Smooth muscle cell (in vitro differentiated cells): Measurements from ENCODE around the gene TMEM37. TPM values are rescaled to one million over a fixed set of nuclear protein-coding genes. Genes with fewer than 3 reads are reported as not detected.

Source experiments
- DNase-seq: peaks from one replicate; lab custom pipeline; 2025; ENCODE audit not compliant: unreplicated experiment; lab: John Stamatoyannopoulos, UW
- H2AFZ ChIP-seq: fragments of 200-600 bp; sonication (generic); 2 replicates; pipeline ENCODE4 v1.6.0; 2016; ENCODE audit warnings: antibody characterized with exemption, low read depth, mild to moderate bottlenecking
- H3F3A ChIP-seq: fragments of 200-600 bp; sonication (generic); 2 replicates; pipeline ENCODE4 v1.6.0; 2017; ENCODE audit warnings: antibody characterized with exemption, low read depth
- H3K27ac ChIP-seq: fragments of 200-600 bp; sonication (generic); 2 replicates; pipeline ENCODE4 v1.5.1; 2016; ENCODE audit warnings: low read depth, mild to moderate bottlenecking
- H3K27me3 ChIP-seq: fragments of 200-600 bp; sonication (generic); 2 replicates; pipeline ENCODE4 v1.6.1; 2016; ENCODE audit warnings: low read depth, mild to moderate bottlenecking
- H3K36me3 ChIP-seq: fragments of 200-600 bp; sonication (generic); 2 replicates; pipeline ENCODE4 v1.5.1; 2016; ENCODE audit warnings: low read depth
- H3K4me1 ChIP-seq: fragments of 200-600 bp; sonication (generic); 2 replicates; pipeline ENCODE4 v1.5.1; 2016; ENCODE audit warnings: low read depth
- H3K4me2 ChIP-seq: fragments of 200-600 bp; sonication (generic); 2 replicates; pipeline ENCODE4 v1.6.0; 2016; ENCODE audit warnings: mild to moderate bottlenecking
- H3K4me3 ChIP-seq: fragments of 200-600 bp; sonication (generic); 2 replicates; pipeline ENCODE4 v1.5.1; 2016; ENCODE audit warnings: mild to moderate bottlenecking
- H3K79me2 ChIP-seq: fragments of 200-600 bp; sonication (generic); 2 replicates; pipeline ENCODE4 v1.6.0; 2016; ENCODE audit warnings: low read depth, mild to moderate bottlenecking
- H3K9ac ChIP-seq: fragments of 200-600 bp; sonication (generic); 2 replicates; pipeline ENCODE4 v1.6.0; 2016; ENCODE audit warnings: low read depth
- H3K9me3 ChIP-seq: fragments of 200-600 bp; sonication (generic); replicated peaks from 2 replicates; pipeline ENCODE4 v1.5.1; 2016; ENCODE audit warnings: low read depth
- H4K20me1 ChIP-seq: fragments of 200-600 bp; sonication (generic); 2 replicates; pipeline ENCODE4 v1.6.0; 2016; ENCODE audit warnings: low read depth
- CTCF ChIP-seq: fragments of 200-600 bp; sonication (generic); IDR thresholded peaks from 2 replicates; pipeline ENCODE4 v1.5.1; 2017; ENCODE audit warnings: borderline replicate concordance, mild to moderate bottlenecking, antibody characterized with exemption; ENCODE audit not compliant: insufficient read depth, poor library complexity, severe bottlenecking
- WGBS: methylation state at CpG from one replicate; pipeline ENCODE4 v1.1.7; 2016; ENCODE audit warnings: low lambda C conversion rate; 5-methylcytosine and 5-hydroxymethylcytosine counted together
- polyA plus RNA-seq: library from polyadenylated mRNA; unstranded; fragments of >200 nt; fragmentation: Nextera tagmentation; extraction: Ambion mirVana; gene quantifications from 2 replicates; pipeline ENCODE4 v1.2.1, GENCODE V29; 2016
- total RNA-seq: library from RNA; depleted of rRNA; stranded (reverse); fragments of >200 nt; gene quantifications from 2 replicates; pipeline ENCODE4 v1.2.3, GENCODE V29; 2014

Gene TMEM37
- total and polyA plus RNA-seq, 2 experiments from 2014 or later = 0.90 to 2.4 TPM

GRCh38 chr2:119463990-119464389 lies 32.3 kb downstream of the TMEM37 start:
- no peaks in the 10 kb centered on the region for H3K36me3 ChIP-seq
- 96% methylated on average over 9 of the region's 9 CpGs for WGBS
- H3K9ac ChIP-seq = no peak overlapping the region

GRCh38 chr2:119464981-119465380 lies 33.3 kb downstream of the TMEM37 start:
- no peaks in the 10 kb centered on the region for H4K20me1 ChIP-seq
- no peak overlapping the region for H3K4me3 ChIP-seq
- H3K9ac ChIP-seq = no peak overlapping the region
- DNase-seq = no peak
- no peak overlapping the region for H3K27ac ChIP-seq
- H3K9me3 ChIP-seq = no peaks in the 10 kb centered on the region
- 95% methylated on average over 4 of the region's 4 CpGs for WGBS
- no peak for TF ChIP-seq CTCF
- no peaks in the 10 kb centered on the region for H3K36me3 ChIP-seq
- no peak overlapping the region for H2AFZ ChIP-seq
- H3K27me3 ChIP-seq = no peaks in the 10 kb centered on the region
- no peaks in the 10 kb centered on the region for H3F3A ChIP-seq
- no peaks in the 10 kb centered on the region for H3K79me2 ChIP-seq
- H3K4me2 ChIP-seq = no peak overlapping the region
- no peaks in the 10 kb centered on the region for H3K4me1 ChIP-seq

More at GRCh38 chr2:119463990-119464389, 32.3 kb downstream of the TMEM37 start:
- Histone ChIP-seq H3F3A (no peaks in the 10 kb centered on the region), H3K4me1 (no peaks in the 10 kb centered on the region), H3K27me3 (no peaks in the 10 kb centered on the region), H2AFZ (no peak overlapping the region), H3K79me2 (no peaks in the 10 kb centered on the region), H3K4me2 (no peak overlapping the region), H3K27ac (no peak overlapping the region), H4K20me1 (no peaks in the 10 kb centered on the region), H3K4me3 (no peak overlapping the region), H3K9me3 (no peaks in the 10 kb centered on the region)
- no peak for DNase-seq
- no peak for TF ChIP-seq CTCF

DNA sequence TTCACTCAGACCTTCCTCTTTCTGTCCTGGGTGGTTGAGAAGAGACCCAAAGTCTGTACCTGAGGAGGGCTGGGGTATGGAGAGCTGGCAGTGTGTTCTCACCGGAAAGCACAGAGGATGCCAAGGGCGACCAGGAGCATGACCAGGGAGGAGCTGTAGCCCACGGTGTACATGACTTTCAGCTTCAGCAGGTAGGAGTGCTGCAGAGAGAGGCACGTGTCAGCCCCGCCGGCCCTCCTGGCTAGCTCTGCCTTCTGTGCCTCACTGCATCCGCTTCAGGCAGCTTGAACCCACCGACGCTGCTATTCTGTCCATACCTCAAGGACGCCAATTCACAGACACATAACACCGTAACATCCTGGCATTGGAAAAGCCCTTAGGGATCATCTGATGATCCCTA lies 34.0 kb downstream of the TMEM37 start:
- no peak overlapping the region for H3K27ac ChIP-seq
- no peak overlapping the region for H3K4me3 ChIP-seq
- no peak for TF ChIP-seq CTCF
- no peaks in the 10 kb centered on the region for H3K79me2 ChIP-seq
- DNase-seq = no peak
- H3K4me1 ChIP-seq = no peaks in the 10 kb centered on the region
- no peaks in the 10 kb centered on the region for H3F3A ChIP-seq
- no peak overlapping the region for H2AFZ ChIP-seq
- H3K9ac ChIP-seq = no peak overlapping the region
- no peaks in the 10 kb centered on the region for H3K36me3 ChIP-seq
- H3K9me3 ChIP-seq = no peaks in the 10 kb centered on the region
- H3K27me3 ChIP-seq = no peaks in the 10 kb centered on the region
- no peak overlapping the region for H3K4me2 ChIP-seq
- 91% methylated on average over 11 of the region's 11 CpGs for WGBS
- H4K20me1 ChIP-seq = no peaks in the 10 kb centered on the region

GRCh38 chr2:119466373-119466772 lies 34.7 kb downstream of the TMEM37 start:
- Histone ChIP-seq H3K4me1 (no peaks in the 10 kb centered on the region), H3K27me3 (no peaks in the 10 kb centered on the region), H3K79me2 (no peaks in the 10 kb centered on the region), H3K4me3 (no peak overlapping the region), H4K20me1 (no peaks in the 10 kb centered on the region), H3K36me3 (no peaks in the 10 kb centered on the region), H3F3A (no peaks in the 10 kb centered on the region), H3K9me3 (no peaks in the 10 kb centered on the region), H3K4me2 (no peak overlapping the region), H2AFZ (no peak overlapping the region), H3K27ac (no peak overlapping the region), H3K9ac (no peak overlapping the region)
- no peak for DNase-seq
- no peak for TF ChIP-seq CTCF
- 92% methylated on average over 4 of the region's 4 CpGs for WGBS
